Measurements from ENCODE around the gene PGC. TPM values are rescaled to one million over a fixed set of nuclear protein-coding genes. Genes with fewer than 3 reads are reported as not detected.

Gene PGC
- total and polyA plus RNA-seq, 2 donors (not counting 1 experiment from before 2014, with no cell fraction given) = not detected

DNA sequence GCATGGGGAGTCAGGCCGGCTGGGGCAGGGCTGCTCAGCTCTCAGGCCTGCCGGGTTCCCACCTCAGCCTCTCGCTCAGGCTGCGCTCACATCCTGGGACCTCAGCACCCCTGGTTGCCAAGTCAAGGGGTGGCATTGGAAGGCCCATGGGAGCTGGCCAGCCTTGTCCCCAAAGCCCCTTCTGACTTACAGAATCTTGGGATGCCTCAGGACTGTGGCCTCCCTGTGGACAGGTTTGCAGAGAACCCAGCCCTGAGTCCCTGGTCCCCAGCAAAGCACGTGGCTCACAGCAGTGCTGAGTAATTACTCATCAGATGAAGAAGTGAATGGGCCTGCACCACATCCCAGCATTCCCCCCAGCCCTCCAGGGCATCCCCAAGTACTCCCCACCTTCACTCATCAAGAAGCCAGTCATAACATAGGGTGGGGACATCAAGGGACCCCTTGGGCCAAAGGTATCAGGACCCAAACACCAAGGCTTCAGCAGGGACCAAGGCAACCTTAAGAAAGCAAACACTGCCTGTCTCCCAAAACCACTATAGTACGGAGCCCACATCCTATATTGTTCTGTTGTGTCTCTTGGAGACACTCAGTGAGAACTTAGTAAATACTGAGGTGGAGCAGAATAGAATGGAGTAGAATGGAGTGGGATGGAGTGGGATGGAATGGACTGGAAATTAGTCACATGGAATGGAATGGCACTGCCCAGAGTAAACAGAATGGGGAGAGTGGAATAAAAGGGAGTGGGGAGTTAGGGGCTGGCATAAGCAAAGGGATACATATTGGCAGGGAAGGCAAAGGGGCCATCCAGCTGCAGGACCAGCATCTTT lies 3.6 kb downstream of the PGC start:
- no peaks in the 10 kb centered on the region for H3K27me3 Mint-ChIP-seq
- ATAC-seq (ENCODE audit: low read depth) (no peak), DNase-seq (no peak)
- TF ChIP-seq, protein P1, sequence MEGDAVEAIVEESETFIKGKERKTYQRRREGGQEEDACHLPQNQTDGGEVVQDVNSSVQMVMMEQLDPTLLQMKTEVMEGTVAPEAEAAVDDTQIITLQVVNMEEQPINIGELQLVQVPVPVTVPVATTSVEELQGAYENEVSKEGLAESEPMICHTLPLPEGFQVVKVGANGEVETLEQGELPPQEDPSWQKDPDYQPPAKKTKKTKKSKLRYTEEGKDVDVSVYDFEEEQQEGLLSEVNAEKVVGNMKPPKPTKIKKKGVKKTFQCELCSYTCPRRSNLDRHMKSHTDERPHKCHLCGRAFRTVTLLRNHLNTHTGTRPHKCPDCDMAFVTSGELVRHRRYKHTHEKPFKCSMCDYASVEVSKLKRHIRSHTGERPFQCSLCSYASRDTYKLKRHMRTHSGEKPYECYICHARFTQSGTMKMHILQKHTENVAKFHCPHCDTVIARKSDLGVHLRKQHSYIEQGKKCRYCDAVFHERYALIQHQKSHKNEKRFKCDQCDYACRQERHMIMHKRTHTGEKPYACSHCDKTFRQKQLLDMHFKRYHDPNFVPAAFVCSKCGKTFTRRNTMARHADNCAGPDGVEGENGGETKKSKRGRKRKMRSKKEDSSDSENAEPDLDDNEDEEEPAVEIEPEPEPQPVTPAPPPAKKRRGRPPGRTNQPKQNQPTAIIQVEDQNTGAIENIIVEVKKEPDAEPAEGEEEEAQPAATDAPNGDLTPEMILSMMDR (IDR thresholded peaks at IDR 0.05) = no peak
- TF ChIP-seq EZH2 (IDR thresholded peaks at IDR 0.05; ENCODE audit: borderline replicate concordance, insufficient read depth, low read depth, low read length, poor library complexity, severe bottlenecking) = no peak
- H4K20me1 ChIP-seq (ENCODE audit: control insufficient read depth, insufficient read depth, low read length, poor library complexity, severe bottlenecking) = no peaks in the 10 kb centered on the region
- H3K27ac ChIP-seq (ENCODE audit: low read length in 2 of 2) = no peak overlapping the region
- H3K9me3 ChIP-seq (ENCODE audit: control extremely low read depth in 1 of 3, control insufficient read depth in 2 of 3, insufficient read depth in 1 of 3, low read length in 2 of 3) = no peaks in the 10 kb centered on the region
- WGBS (ENCODE audit: insufficient coverage) = 88% methylated on average over 5 of the region's 6 CpGs
- H3K4me3 ChIP-seq (ENCODE audit: control extremely low read depth in 1 of 5, extremely low read depth in 1 of 5, insufficient read depth in 1 of 5, low read depth in 2 of 5, low read length in 4 of 5) = no peak overlapping the region
- no peaks in the 10 kb centered on the region for H3K4me1 ChIP-seq (ENCODE audit: control insufficient read depth in 2 of 2, insufficient read depth in 2 of 2, low read length in 2 of 2)
- ChIA-PET CTCF (no interaction called here), POLR2A (no interaction called here)
- H3K4me3 Mint-ChIP-seq = no peak overlapping the region
- H3K27ac Mint-ChIP-seq = no peak overlapping the region
- no peaks in the 10 kb centered on the region for H3K36me3 ChIP-seq (replicated peaks in 1 of 2; ENCODE audit: control extremely low read depth in 1 of 2, control insufficient read depth in 1 of 2, extremely low read depth in 1 of 2, insufficient read depth in 2 of 2, low read length in 1 of 2)
- H3K4me1 Mint-ChIP-seq = no peaks in the 10 kb centered on the region
- no peak overlapping the region for H3K9ac ChIP-seq (ENCODE audit: low read length)
- H3K79me2 ChIP-seq (ENCODE audit: control insufficient read depth, insufficient read depth, low read length) = no peaks in the 10 kb centered on the region
- no peaks in the 10 kb centered on the region for H3K27me3 ChIP-seq (replicated peaks in 1 of 4; ENCODE audit: control extremely low read depth in 1 of 4, control insufficient read depth in 3 of 4, insufficient read depth in 4 of 4, low read length in 3 of 4)
- intact Hi-C loops (cut with micrococcal nuclease) = no loop called here
- H3K9me3 Mint-ChIP-seq (ENCODE audit: insufficient read depth) = no peaks in the 10 kb centered on the region
- no peak overlapping the region for H3K4me2 ChIP-seq (replicated peaks; ENCODE audit: low read depth, low read length, poor library complexity, severe bottlenecking)
- H2AFZ ChIP-seq (ENCODE audit: insufficient read depth, low read depth, low read length, poor library complexity, severe bottlenecking) = no peak overlapping the region
